K562 (cell line): ENCODE measurements around the gene MCM7. TPM values are rescaled to one million over a fixed set of nuclear protein-coding genes. Genes with fewer than 3 reads are reported as not detected.

Source experiments
- ARID3A ChIP-seq: IDR thresholded peaks from 2 replicates; pipeline ENCODE4 v1.6.1; 2012; ENCODE audit warnings: low read depth, low read length, improper control_type of control experiment, borderline replicate concordance
- ARID4B ChIP-seq: sonication (generic); formaldehyde crosslinking; IDR thresholded peaks from 2 replicates; pipeline ENCODE4 v1.8.0; 2022; ENCODE audit warnings: mild to moderate bottlenecking, missing genetic modification reagents
- CEBPB ChIP-seq: fragments of 450-650 bp; IDR thresholded peaks from 2 replicates; pipeline ENCODE4 v1.6.1; 2016; ENCODE audit warnings: missing genetic modification characterization, missing compliant biosample characterization
- ESRRA ChIP-seq: fragments of 450-650 bp; IDR thresholded peaks from 2 replicates; pipeline ENCODE4 v1.6.1; 2014; ENCODE audit warnings: low read depth, mild to moderate bottlenecking, moderate library complexity, borderline replicate concordance
- FOS ChIP-seq: IDR thresholded peaks from 3 replicates; pipeline ENCODE4 v1.6.1; 2011; ENCODE audit not compliant: insufficient read length; ENCODE audit errors: extremely low read depth
- NCOA2 ChIP-seq, 2 experiments: fragments of 450-650 bp; IDR thresholded peaks; 2 replicates each; pipeline ENCODE4 v1.6.1; 2018; ENCODE audit warnings: mild to moderate bottlenecking in 2 of 2, moderate library complexity in 1 of 2; ENCODE audit not compliant: partially characterized antibody in 2 of 2
- NFYB ChIP-seq: IDR thresholded peaks from 2 replicates; pipeline ENCODE4 v1.6.1; 2011; ENCODE audit warnings: mild to moderate bottlenecking, moderate library complexity; ENCODE audit not compliant: insufficient read length; ENCODE audit errors: extremely low read depth
- PHF21A ChIP-seq: fragments of 450-650 bp; IDR thresholded peaks from 2 replicates; pipeline ENCODE4 v1.6.1; 2017; ENCODE audit warnings: low read depth, borderline replicate concordance
- PHTF2 ChIP-seq: fragments of 250-450 bp; sonication (Bioruptor Pico); IDR thresholded peaks from 2 replicates; pipeline ENCODE4 v1.5.0; 2021; ENCODE audit warnings: mild to moderate bottlenecking
- RBBP5 ChIP-seq: fragments of 200-600 bp; sonication (generic); IDR thresholded peaks from 2 replicates; pipeline ENCODE4 v1.6.1; 2012; ENCODE audit warnings: borderline replicate concordance, mild to moderate bottlenecking, low read length, control low read depth, inconsistent platforms; ENCODE audit not compliant: insufficient read depth, poor library complexity, severe bottlenecking
- TAF15 ChIP-seq: fragments of 200-400 bp; formaldehyde crosslinking; IDR thresholded peaks from 2 replicates; pipeline ENCODE4 v1.6.1; 2017; ENCODE audit warnings: mild to moderate bottlenecking, low read depth, low read length, moderate library complexity
- U2AF1 ChIP-seq: fragments of 200-400 bp; formaldehyde crosslinking; optimal IDR thresholded peaks from 2 replicates; pipeline ENCODE3; 2017; ENCODE audit warnings: mild to moderate bottlenecking, low read depth, low read length, moderate library complexity
- ZBTB11 ChIP-seq, 3 experiments: fragments of 200-800 bp in 1 of 3; fragments of 250-450 bp in 1 of 3; fragments of 450-650 bp in 1 of 3; sonication (Bioruptor Pico) in 1 of 3; sonication (Bioruptor generic) in 1 of 3; formaldehyde crosslinking in 1 of 3; IDR thresholded peaks; 2 replicates each; pipeline versions ENCODE4 v1.6.1 to v1.8.0; 2016 to 2022; ENCODE audit warnings: mild to moderate bottlenecking in 2 of 3, missing genetic modification characterization in 2 of 3, missing compliant biosample characterization in 1 of 3, moderate library complexity in 1 of 3
- ZFX ChIP-seq: sonication (generic); formaldehyde crosslinking; IDR thresholded peaks from 2 replicates; pipeline ENCODE4 v1.8.0; 2022; ENCODE audit warnings: mild to moderate bottlenecking, missing genetic modification reagents, moderate library complexity
- ZNF507 ChIP-seq: conservative IDR thresholded peaks from 2 replicates; pipeline ENCODE4 v1.6.1; 2017; ENCODE audit warnings: missing genetic modification characterization, missing compliant biosample characterization
- ZNF57 ChIP-seq: fragments of 450-650 bp; formaldehyde crosslinking; IDR thresholded peaks from 2 replicates; pipeline ENCODE4 v1.4.0; 2020; ENCODE audit warnings: mild to moderate bottlenecking, moderate library complexity
- polyA plus RNA-seq, 8 experiments: library from polyadenylated mRNA; depleted of rRNA in 4 of 8; stranded (reverse) in 5 of 8; unstranded in 3 of 8; fragments of >200 nt; fragmentation: Nextera tagmentation in 2 of 8; fragmentation: Illumina TruSeq in 1 of 8; extraction: Ambion mirVana in 2 of 8; extraction: Trizol in 1 of 8; gene quantifications; 2 replicates each; pipeline versions ENCODE4 v1.2.1 to v1.2.3, GENCODE V29; 2011 to 2014; ENCODE audit warnings: inconsistent platforms in 1 of 8, missing spikeins in 1 of 8
- total RNA-seq, 7 experiments: library from RNA; depleted of rRNA in 6 of 7; stranded (reverse); fragments of >200 nt in 6 of 7; fragmentation: Illumina TruSeq in 2 of 7; extraction: Trizol in 2 of 7; gene quantifications; 2 replicates each; pipeline versions ENCODE4 v1.2.1 to v1.2.3, GENCODE V29; 2011 to 2021; ENCODE audit warnings: low replicate concordance in 1 of 7

Gene MCM7
- total and polyA plus RNA-seq, 9 of the 15 experiments (the other 6 are each of a cell fraction or from before 2014, with no cell fraction given) = 329 to 856 (median 437) TPM

GRCh38 chr7:100126931-100127865 is 26.0 kb upstream of the MCM7 start, which contains the start of gene MBLAC1 (continued):
- no peak for TF ChIP-seq TAF15
- TF ChIP-seq ZBTB11 (CRISPR knock-in tag; IDR thresholded peaks at IDR 0.05) = peak in 2 of 3 experiments; percentile 44 to 90; a peak in 2 of 6 replicates
- peak; percentile 92 for TF ChIP-seq ZFX (CRISPR knock-in tag)
- peak; percentile 7; the same call in 1 of the 2 replicates for TF ChIP-seq ARID3A
- TF ChIP-seq ESRRA = peak; percentile 71; the same call in 1 of the 2 replicates
- TF ChIP-seq RBBP5 = peak; percentile 46
- no peak for TF ChIP-seq FOS
- TF ChIP-seq NCOA2 (IDR thresholded peaks at IDR 0.05; ENCODE audit: partially characterized antibody in 2 of 2) = no peak
- no peak for TF ChIP-seq PHF21A
- TF ChIP-seq CEBPB (tag) = no peak
- no peak for TF ChIP-seq PHTF2 (CRISPR knock-in tag)
- TF ChIP-seq ARID4B = peak; percentile 27; the same call in 1 of the 2 replicates
- TF ChIP-seq U2AF1 = no peak
- 0 out of 2 replicates have a peak, but pooled peaks have one; percentile 39 for TF ChIP-seq ZNF57
- no peak for TF ChIP-seq ZNF507 (tag)
- no peak for TF ChIP-seq NFYB
